ENCODE measurements around the gene HSPA12A. TPM values are rescaled to one million over a fixed set of nuclear protein-coding genes. Genes with fewer than 3 reads are reported as not detected.

Gene HSPA12A
- total and polyA plus RNA-seq, 2 of the 13 experiments (the other 11 are each of a cell fraction or from before 2014, with no cell fraction given): 6.4 to 13.6 TPM

DNA sequence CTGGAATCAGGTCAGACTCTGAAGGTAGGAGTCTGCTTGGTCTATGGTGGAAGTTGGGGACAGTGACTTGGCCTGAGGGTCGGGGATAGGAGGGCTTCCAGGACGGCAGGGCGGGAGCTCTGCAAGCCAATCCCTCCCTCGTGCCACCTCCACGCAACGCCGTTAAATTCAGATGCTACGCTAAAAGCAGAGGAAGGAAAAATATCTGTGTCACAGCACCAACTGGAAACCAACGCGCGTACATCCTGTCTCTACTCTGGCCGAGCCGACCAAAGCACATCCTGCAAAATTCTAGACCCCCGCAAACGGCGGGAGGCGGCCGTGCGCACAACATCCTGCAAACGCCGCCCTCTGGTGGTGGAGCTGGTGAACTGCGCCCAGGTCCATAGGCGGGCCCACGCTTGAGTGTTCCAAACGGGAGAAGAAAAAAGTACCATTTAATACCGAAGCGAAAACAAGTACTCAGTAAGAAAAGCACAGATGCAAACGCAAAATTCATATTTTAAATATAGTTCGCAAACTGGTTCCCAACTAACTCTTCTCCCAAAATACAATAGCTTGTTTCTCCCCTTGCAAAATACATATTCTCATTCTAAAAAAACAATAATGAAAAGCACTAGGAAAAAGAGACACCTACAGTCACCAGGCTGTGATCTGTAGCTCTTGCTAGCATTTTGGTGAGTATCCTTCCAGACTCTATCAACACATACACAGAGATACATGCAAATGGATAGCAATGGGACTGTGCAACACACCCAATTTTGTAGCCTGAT lies 45.7 kb upstream of the HSPA12A start (continued):
- TF ChIP-seq ETS1 (CRISPR knock-in tag; IDR thresholded peaks at IDR 0.05): no peak
- TF ChIP-seq KLF11 (CRISPR knock-in tag; IDR thresholded peaks at IDR 0.05): no peak
- no peak for TF ChIP-seq EZH2 (conservative IDR thresholded peaks at IDR 0.05; ENCODE audit: low read depth, low read length)
- TF ChIP-seq, protein P1, sequence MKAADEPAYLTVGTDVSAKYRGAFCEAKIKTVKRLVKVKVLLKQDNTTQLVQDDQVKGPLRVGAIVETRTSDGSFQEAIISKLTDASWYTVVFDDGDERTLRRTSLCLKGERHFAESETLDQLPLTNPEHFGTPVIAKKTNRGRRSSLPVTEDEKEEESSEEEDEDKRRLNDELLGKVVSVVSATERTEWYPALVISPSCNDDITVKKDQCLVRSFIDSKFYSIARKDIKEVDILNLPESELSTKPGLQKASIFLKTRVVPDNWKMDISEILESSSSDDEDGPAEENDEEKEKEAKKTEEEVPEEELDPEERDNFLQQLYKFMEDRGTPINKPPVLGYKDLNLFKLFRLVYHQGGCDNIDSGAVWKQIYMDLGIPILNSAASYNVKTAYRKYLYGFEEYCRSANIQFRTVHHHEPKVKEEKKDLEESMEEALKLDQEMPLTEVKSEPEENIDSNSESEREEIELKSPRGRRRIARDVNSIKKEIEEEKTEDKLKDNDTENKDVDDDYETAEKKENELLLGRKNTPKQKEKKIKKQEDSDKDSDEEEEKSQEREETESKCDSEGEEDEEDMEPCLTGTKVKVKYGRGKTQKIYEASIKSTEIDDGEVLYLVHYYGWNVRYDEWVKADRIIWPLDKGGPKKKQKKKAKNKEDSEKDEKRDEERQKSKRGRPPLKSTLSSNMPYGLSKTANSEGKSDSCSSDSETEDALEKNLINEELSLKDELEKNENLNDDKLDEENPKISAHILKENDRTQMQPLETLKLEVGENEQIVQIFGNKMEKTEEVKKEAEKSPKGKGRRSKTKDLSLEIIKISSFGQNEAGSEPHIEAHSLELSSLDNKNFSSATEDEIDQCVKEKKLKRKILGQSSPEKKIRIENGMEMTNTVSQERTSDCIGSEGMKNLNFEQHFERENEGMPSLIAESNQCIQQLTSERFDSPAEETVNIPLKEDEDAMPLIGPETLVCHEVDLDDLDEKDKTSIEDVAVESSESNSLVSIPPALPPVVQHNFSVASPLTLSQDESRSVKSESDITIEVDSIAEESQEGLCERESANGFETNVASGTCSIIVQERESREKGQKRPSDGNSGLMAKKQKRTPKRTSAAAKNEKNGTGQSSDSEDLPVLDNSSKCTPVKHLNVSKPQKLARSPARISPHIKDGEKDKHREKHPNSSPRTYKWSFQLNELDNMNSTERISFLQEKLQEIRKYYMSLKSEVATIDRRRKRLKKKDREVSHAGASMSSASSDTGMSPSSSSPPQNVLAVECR (CRISPR knock-in tag; IDR thresholded peaks at IDR 0.05; ENCODE audit: borderline replicate concordance): no peak
- no peak for TF ChIP-seq RFX1 (IDR thresholded peaks at IDR 0.05)
- TF ChIP-seq ZNF512B (CRISPR knock-in tag; IDR thresholded peaks at IDR 0.05; ENCODE audit: borderline replicate concordance): no peak
- TF ChIP-seq ZSCAN31 (CRISPR knock-in tag; IDR thresholded peaks at IDR 0.05; ENCODE audit: low read depth): no peak
- no peak for TF ChIP-seq TEAD2 (CRISPR knock-in tag; IDR thresholded peaks at IDR 0.05)
- TF ChIP-seq ZBTB7B (CRISPR knock-in tag; IDR thresholded peaks at IDR 0.05): no peak; the same call in 1 of the 2 replicates
- no peak for TF ChIP-seq CREM (IDR thresholded peaks at IDR 0.05)
- no peak for TF ChIP-seq CREM (CRISPR knock-in tag; IDR thresholded peaks at IDR 0.05)
- TF ChIP-seq, protein P2, sequence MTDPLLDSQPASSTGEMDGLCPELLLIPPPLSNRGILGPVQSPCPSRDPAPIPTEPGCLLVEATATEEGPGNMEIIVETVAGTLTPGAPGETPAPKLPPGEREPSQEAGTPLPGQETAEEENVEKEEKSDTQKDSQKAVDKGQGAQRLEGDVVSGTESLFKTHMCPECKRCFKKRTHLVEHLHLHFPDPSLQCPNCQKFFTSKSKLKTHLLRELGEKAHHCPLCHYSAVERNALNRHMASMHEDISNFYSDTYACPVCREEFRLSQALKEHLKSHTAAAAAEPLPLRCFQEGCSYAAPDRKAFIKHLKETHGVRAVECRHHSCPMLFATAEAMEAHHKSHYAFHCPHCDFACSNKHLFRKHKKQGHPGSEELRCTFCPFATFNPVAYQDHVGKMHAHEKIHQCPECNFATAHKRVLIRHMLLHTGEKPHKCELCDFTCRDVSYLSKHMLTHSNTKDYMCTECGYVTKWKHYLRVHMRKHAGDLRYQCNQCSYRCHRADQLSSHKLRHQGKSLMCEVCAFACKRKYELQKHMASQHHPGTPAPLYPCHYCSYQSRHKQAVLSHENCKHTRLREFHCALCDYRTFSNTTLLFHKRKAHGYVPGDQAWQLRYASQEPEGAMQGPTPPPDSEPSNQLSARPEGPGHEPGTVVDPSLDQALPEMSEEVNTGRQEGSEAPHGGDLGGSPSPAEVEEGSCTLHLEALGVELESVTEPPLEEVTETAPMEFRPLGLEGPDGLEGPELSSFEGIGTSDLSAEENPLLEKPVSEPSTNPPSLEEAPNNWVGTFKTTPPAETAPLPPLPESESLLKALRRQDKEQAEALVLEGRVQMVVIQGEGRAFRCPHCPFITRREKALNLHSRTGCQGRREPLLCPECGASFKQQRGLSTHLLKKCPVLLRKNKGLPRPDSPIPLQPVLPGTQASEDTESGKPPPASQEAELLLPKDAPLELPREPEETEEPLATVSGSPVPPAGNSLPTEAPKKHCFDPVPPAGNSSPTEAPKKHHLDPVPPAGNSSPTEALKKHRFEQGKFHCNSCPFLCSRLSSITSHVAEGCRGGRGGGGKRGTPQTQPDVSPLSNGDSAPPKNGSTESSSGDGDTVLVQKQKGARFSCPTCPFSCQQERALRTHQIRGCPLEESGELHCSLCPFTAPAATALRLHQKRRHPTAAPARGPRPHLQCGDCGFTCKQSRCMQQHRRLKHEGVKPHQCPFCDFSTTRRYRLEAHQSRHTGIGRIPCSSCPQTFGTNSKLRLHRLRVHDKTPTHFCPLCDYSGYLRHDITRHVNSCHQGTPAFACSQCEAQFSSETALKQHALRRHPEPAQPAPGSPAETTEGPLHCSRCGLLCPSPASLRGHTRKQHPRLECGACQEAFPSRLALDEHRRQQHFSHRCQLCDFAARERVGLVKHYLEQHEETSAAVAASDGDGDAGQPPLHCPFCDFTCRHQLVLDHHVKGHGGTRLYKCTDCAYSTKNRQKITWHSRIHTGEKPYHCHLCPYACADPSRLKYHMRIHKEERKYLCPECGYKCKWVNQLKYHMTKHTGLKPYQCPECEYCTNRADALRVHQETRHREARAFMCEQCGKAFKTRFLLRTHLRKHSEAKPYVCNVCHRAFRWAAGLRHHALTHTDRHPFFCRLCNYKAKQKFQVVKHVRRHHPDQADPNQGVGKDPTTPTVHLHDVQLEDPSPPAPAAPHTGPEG (CRISPR knock-in tag; IDR thresholded peaks at IDR 0.05): no peak
- no peak for TF ChIP-seq HDAC2 (CRISPR knock-in tag; IDR thresholded peaks at IDR 0.05)
- TF ChIP-seq STAT5B (CRISPR knock-in tag; IDR thresholded peaks at IDR 0.05): no peak
